ENCODE measurements around the gene SYCP2L.

Gene SYCP2L

GRCh38 chr6:11013721-11014070 is 126.8 kb downstream of the SYCP2L start:
- H3K4me3 ChIP-seq (ENCODE audit: low read depth, low read length): no peak overlapping the region
- CTCF ChIA-PET: interaction anchor here (0.5 kb wide), 1 partner anchor 825 kb away, joined by 5 read pairs; no protein-coding TSS in a partner anchor
- H3K36me3 ChIP-seq (ENCODE audit: control insufficient read depth in 2 of 2, insufficient read depth in 1 of 2, low read length in 2 of 2): no peaks in the 10 kb centered on the region
- H3K4me1 ChIP-seq (ENCODE audit: control insufficient read depth, insufficient read depth, low read length): peaks cover 17% of the 10 kb centered on the region
- TF ChIP-seq, protein P1, sequence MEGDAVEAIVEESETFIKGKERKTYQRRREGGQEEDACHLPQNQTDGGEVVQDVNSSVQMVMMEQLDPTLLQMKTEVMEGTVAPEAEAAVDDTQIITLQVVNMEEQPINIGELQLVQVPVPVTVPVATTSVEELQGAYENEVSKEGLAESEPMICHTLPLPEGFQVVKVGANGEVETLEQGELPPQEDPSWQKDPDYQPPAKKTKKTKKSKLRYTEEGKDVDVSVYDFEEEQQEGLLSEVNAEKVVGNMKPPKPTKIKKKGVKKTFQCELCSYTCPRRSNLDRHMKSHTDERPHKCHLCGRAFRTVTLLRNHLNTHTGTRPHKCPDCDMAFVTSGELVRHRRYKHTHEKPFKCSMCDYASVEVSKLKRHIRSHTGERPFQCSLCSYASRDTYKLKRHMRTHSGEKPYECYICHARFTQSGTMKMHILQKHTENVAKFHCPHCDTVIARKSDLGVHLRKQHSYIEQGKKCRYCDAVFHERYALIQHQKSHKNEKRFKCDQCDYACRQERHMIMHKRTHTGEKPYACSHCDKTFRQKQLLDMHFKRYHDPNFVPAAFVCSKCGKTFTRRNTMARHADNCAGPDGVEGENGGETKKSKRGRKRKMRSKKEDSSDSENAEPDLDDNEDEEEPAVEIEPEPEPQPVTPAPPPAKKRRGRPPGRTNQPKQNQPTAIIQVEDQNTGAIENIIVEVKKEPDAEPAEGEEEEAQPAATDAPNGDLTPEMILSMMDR (tag by site-specific recombination; IDR thresholded peaks at IDR 0.05): 0 out of 2 replicates have a peak, but pooled peaks have one; percentile 15
- no peak for TF ChIP-seq ELK4 (IDR thresholded peaks at IDR 0.05; ENCODE audit: borderline replicate concordance, low read depth, low read length)
- POLR2A ChIA-PET: no interaction called here
- no peak overlapping the region for H3K27ac ChIP-seq (ENCODE audit: extremely low read depth, low read depth, low read length)
- H3K9me3 ChIP-seq (ENCODE audit: control insufficient read depth, insufficient read depth, low read depth, low read length): no peaks in the 10 kb centered on the region

GRCh38 chr6:11015102-11015501 is 128.2 kb downstream of the SYCP2L start:
- TF ChIP-seq INSM2 (tag by site-specific recombination; IDR thresholded peaks at IDR 0.05) (no peak), ZNF202 (tag by site-specific recombination; IDR thresholded peaks at IDR 0.05; ENCODE audit: borderline replicate concordance) (no peak), HIC1 (tag by site-specific recombination; IDR thresholded peaks at IDR 0.05) (no peak), ZNF2 (tag by site-specific recombination; IDR thresholded peaks at IDR 0.05) (no peak), REPIN1 (tag by site-specific recombination; IDR thresholded peaks at IDR 0.05; ENCODE audit: low read depth) (no peak), SP2 (tag by site-specific recombination; IDR thresholded peaks at IDR 0.05) (no peak), ZSCAN23 (tag by site-specific recombination; IDR thresholded peaks at IDR 0.05) (no peak), ZNF555 (tag by site-specific recombination; conservative IDR thresholded peaks at IDR 0.05) (no peak)
- TF ChIP-seq, protein P2, sequence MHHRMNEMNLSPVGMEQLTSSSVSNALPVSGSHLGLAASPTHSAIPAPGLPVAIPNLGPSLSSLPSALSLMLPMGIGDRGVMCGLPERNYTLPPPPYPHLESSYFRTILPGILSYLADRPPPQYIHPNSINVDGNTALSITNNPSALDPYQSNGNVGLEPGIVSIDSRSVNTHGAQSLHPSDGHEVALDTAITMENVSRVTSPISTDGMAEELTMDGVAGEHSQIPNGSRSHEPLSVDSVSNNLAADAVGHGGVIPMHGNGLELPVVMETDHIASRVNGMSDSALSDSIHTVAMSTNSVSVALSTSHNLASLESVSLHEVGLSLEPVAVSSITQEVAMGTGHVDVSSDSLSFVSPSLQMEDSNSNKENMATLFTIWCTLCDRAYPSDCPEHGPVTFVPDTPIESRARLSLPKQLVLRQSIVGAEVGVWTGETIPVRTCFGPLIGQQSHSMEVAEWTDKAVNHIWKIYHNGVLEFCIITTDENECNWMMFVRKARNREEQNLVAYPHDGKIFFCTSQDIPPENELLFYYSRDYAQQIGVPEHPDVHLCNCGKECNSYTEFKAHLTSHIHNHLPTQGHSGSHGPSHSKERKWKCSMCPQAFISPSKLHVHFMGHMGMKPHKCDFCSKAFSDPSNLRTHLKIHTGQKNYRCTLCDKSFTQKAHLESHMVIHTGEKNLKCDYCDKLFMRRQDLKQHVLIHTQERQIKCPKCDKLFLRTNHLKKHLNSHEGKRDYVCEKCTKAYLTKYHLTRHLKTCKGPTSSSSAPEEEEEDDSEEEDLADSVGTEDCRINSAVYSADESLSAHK (tag by site-specific recombination; IDR thresholded peaks at IDR 0.05): no peak
- TF ChIP-seq, protein P3, sequence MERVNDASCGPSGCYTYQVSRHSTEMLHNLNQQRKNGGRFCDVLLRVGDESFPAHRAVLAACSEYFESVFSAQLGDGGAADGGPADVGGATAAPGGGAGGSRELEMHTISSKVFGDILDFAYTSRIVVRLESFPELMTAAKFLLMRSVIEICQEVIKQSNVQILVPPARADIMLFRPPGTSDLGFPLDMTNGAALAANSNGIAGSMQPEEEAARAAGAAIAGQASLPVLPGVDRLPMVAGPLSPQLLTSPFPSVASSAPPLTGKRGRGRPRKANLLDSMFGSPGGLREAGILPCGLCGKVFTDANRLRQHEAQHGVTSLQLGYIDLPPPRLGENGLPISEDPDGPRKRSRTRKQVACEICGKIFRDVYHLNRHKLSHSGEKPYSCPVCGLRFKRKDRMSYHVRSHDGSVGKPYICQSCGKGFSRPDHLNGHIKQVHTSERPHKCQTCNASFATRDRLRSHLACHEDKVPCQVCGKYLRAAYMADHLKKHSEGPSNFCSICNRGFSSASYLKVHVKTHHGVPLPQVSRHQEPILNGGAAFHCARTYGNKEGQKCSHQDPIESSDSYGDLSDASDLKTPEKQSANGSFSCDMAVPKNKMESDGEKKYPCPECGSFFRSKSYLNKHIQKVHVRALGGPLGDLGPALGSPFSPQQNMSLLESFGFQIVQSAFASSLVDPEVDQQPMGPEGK (tag by site-specific recombination; IDR thresholded peaks at IDR 0.05): no peak
- TF ChIP-seq, protein P4, sequence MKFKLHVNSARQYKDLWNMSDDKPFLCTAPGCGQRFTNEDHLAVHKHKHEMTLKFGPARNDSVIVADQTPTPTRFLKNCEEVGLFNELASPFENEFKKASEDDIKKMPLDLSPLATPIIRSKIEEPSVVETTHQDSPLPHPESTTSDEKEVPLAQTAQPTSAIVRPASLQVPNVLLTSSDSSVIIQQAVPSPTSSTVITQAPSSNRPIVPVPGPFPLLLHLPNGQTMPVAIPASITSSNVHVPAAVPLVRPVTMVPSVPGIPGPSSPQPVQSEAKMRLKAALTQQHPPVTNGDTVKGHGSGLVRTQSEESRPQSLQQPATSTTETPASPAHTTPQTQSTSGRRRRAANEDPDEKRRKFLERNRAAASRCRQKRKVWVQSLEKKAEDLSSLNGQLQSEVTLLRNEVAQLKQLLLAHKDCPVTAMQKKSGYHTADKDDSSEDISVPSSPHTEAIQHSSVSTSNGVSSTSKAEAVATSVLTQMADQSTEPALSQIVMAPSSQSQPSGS (tag by site-specific recombination; IDR thresholded peaks at IDR 0.05; ENCODE audit: low read depth): no peak
- TF ChIP-seq, protein P5, sequence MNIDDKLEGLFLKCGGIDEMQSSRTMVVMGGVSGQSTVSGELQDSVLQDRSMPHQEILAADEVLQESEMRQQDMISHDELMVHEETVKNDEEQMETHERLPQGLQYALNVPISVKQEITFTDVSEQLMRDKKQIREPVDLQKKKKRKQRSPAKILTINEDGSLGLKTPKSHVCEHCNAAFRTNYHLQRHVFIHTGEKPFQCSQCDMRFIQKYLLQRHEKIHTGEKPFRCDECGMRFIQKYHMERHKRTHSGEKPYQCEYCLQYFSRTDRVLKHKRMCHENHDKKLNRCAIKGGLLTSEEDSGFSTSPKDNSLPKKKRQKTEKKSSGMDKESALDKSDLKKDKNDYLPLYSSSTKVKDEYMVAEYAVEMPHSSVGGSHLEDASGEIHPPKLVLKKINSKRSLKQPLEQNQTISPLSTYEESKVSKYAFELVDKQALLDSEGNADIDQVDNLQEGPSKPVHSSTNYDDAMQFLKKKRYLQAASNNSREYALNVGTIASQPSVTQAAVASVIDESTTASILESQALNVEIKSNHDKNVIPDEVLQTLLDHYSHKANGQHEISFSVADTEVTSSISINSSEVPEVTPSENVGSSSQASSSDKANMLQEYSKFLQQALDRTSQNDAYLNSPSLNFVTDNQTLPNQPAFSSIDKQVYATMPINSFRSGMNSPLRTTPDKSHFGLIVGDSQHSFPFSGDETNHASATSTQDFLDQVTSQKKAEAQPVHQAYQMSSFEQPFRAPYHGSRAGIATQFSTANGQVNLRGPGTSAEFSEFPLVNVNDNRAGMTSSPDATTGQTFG (tag by site-specific recombination; IDR thresholded peaks at IDR 0.05; ENCODE audit: borderline replicate concordance): no peak
- ChIA-PET CTCF (interaction anchor here (1.0 kb wide), 1 partner anchor 8 kb away, joined by 3 read pairs; no protein-coding TSS in a partner anchor), POLR2A (no interaction called here)
- Histone ChIP-seq H3K9me3 (ENCODE audit: control insufficient read depth, insufficient read depth, low read depth, low read length) (no peaks in the 10 kb centered on the region), H3K4me3 (ENCODE audit: low read depth, low read length) (no peak overlapping the region), H3K27ac (ENCODE audit: extremely low read depth, low read depth, low read length) (no peak overlapping the region), H3K36me3 (ENCODE audit: control insufficient read depth in 2 of 2, insufficient read depth in 1 of 2, low read length in 2 of 2) (no peaks in the 10 kb centered on the region), H3K4me1 (ENCODE audit: control insufficient read depth, insufficient read depth, low read length) (peaks cover 12% of the 10 kb centered on the region)
